ENCODE data around the gene SMIM24. TPM values are rescaled to one million over a fixed set of nuclear protein-coding genes. Genes with fewer than 3 reads are reported as not detected.

SMIM24 gene
- total and polyA plus RNA-seq, 2 experiments from 2014 or later = 5.0 to 21.5 TPM

DNA sequence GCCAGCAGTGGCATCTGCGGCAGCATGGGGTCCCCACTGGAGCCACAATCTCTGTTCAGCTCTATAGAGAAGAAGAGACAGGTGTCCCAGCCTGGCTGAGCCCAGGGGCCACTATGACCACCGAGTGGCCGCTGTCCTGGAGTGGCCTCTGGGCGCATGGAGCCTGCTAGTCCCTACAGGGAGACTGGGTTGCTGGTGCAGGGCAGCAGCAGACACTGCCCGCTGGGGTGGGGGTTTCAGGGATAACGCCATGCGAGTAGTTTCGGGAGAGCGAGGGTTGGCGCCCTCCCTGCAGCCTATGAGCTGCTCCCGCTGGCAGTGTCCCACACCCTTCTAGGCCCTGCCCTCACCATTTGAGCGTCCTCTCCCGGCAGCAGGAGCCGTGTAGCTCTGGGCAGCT, 47.8 kb upstream of the SMIM24 start (continued):
- TF ChIP-seq, protein P1, sequence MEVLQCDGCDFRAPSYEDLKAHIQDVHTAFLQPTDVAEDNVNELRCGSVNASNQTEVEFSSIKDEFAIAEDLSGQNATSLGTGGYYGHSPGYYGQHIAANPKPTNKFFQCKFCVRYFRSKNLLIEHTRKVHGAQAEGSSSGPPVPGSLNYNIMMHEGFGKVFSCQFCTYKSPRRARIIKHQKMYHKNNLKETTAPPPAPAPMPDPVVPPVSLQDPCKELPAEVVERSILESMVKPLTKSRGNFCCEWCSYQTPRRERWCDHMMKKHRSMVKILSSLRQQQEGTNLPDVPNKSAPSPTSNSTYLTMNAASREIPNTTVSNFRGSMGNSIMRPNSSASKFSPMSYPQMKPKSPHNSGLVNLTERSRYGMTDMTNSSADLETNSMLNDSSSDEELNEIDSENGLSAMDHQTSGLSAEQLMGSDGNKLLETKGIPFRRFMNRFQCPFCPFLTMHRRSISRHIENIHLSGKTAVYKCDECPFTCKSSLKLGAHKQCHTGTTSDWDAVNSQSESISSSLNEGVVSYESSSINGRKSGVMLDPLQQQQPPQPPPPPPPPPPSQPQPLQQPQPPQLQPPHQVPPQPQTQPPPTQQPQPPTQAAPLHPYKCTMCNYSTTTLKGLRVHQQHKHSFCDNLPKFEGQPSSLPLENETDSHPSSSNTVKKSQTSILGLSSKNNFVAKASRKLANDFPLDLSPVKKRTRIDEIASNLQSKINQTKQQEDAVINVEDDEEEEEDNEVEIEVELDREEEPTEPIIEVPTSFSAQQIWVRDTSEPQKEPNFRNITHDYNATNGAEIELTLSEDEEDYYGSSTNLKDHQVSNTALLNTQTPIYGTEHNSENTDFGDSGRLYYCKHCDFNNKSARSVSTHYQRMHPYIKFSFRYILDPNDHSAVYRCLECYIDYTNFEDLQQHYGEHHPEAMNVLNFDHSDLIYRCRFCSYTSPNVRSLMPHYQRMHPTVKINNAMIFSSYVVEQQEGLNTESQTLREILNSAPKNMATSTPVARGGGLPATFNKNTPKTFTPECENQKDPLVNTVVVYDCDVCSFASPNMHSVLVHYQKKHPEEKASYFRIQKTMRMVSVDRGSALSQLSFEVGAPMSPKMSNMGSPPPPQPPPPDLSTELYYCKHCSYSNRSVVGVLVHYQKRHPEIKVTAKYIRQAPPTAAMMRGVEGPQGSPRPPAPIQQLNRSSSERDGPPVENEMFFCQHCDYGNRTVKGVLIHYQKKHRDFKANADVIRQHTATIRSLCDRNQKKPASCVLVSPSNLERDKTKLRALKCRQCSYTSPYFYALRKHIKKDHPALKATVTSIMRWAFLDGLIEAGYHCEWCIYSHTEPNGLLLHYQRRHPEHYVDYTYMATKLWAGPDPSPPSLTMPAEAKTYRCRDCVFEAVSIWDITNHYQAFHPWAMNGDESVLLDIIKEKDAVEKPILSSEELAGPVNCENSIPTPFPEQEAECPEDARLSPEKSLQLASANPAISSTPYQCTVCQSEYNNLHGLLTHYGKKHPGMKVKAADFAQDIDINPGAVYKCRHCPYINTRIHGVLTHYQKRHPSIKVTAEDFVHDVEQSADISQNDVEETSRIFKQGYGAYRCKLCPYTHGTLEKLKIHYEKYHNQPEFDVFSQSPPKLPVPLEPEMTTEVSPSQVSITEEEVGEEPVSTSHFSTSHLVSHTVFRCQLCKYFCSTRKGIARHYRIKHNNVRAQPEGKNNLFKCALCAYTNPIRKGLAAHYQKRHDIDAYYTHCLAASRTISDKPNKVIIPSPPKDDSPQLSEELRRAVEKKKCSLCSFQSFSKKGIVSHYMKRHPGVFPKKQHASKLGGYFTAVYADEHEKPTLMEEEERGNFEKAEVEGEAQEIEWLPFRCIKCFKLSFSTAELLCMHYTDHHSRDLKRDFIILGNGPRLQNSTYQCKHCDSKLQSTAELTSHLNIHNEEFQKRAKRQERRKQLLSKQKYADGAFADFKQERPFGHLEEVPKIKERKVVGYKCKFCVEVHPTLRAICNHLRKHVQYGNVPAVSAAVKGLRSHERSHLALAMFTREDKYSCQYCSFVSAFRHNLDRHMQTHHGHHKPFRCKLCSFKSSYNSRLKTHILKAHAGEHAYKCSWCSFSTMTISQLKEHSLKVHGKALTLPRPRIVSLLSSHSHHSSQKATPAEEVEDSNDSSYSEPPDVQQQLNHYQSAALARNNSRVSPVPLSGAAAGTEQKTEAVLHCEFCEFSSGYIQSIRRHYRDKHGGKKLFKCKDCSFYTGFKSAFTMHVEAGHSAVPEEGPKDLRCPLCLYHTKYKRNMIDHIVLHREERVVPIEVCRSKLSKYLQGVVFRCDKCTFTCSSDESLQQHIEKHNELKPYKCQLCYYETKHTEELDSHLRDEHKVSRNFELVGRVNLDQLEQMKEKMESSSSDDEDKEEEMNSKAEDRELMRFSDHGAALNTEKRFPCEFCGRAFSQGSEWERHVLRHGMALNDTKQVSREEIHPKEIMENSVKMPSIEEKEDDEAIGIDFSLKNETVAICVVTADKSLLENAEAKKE (CRISPR knock-in tag; IDR thresholded peaks at IDR 0.05) = no peak
- no peak for TF ChIP-seq POLR2AphosphoS5 (IDR thresholded peaks at IDR 0.05; ENCODE audit: low read depth)
- no peak for TF ChIP-seq CREB1 (CRISPR knock-in tag; IDR thresholded peaks at IDR 0.05; ENCODE audit: low read depth)
- TF ChIP-seq EZH2phosphoT487 (IDR thresholded peaks at IDR 0.05; ENCODE audit: unreplicated experiment) = no peak
- TF ChIP-seq, protein P2, sequence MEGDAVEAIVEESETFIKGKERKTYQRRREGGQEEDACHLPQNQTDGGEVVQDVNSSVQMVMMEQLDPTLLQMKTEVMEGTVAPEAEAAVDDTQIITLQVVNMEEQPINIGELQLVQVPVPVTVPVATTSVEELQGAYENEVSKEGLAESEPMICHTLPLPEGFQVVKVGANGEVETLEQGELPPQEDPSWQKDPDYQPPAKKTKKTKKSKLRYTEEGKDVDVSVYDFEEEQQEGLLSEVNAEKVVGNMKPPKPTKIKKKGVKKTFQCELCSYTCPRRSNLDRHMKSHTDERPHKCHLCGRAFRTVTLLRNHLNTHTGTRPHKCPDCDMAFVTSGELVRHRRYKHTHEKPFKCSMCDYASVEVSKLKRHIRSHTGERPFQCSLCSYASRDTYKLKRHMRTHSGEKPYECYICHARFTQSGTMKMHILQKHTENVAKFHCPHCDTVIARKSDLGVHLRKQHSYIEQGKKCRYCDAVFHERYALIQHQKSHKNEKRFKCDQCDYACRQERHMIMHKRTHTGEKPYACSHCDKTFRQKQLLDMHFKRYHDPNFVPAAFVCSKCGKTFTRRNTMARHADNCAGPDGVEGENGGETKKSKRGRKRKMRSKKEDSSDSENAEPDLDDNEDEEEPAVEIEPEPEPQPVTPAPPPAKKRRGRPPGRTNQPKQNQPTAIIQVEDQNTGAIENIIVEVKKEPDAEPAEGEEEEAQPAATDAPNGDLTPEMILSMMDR (conservative IDR thresholded peaks at IDR 0.05; ENCODE audit: low read depth in 2 of 2) = no peak
- TF ChIP-seq JUNB (IDR thresholded peaks at IDR 0.05; ENCODE audit: unreplicated experiment) = no peak

DNA sequence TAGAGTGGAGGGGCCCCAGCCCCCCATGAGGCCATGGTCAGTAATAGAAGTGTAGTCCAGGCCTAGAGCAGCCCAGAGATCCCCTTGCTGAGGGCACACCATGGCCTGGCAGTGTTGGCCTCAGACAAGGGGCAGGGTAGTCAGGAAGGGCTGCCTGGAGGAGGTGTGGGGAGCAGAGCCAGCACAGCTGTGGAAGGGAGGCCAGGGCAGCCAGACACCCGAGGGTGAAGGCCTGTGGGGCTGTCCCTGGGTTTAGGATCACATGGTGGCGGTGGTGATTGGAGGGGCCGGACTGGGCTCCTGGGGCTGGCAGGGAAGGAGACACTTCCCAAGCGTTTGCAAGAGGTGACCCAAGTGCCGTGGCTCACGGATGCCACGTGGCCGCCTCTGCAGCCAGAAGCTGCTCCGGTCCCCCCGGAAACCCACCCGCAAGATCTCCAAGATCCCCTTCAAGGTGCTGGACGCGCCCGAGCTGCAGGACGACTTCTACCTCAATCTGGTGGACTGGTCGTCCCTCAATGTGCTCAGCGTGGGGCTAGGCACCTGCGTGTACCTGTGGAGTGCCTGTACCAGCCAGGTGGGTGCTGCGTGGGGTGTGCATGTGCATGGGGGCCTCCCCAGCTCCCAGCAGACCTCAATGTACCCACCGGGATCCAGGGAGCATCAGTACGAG, 47.0 kb upstream of the SMIM24 start:
- Mint-ChIP-seq H3K9me3 (no peaks in the 10 kb centered on the region), H3K4me1 (no peaks in the 10 kb centered on the region; the same call in 2 of the 3 replicates), H3K36me3 (ENCODE audit: low read depth) (peaks cover 10% of the 10 kb centered on the region), H3K27ac (no peak overlapping the region), H3K4me3 (no peak overlapping the region), H3K27me3 (ENCODE audit: insufficient read depth, low read depth, poor library complexity) (peaks cover 3% of the 10 kb centered on the region)
- Histone ChIP-seq H3K79me2 (replicated peaks; ENCODE audit: insufficient read depth) (no peaks in the 10 kb centered on the region), H3K27me3 (ENCODE audit: insufficient read depth) (no peaks in the 10 kb centered on the region), H3K4me1 (ENCODE audit: insufficient read depth) (no peaks in the 10 kb centered on the region), H3K4me2 (no peak overlapping the region), H4K20me1 (replicated peaks; ENCODE audit: insufficient read depth) (no peaks in the 10 kb centered on the region; the same call in 1 of the 2 replicates), H3K4me3 (no peak overlapping the region), H3K27ac (ENCODE audit: low read depth) (no peak overlapping the region), H2AFZ (no peak overlapping the region), H3K9me2 (ENCODE audit: insufficient read depth) (no peaks in the 10 kb centered on the region), H3K36me3 (ENCODE audit: insufficient read depth) (no peaks in the 10 kb centered on the region), H3F3A (replicated peaks; ENCODE audit: low read depth) (no peaks in the 10 kb centered on the region)
- ATAC-seq (no peak), DNase-seq (ENCODE audit: low spot score) (no peak)
- TF ChIP-seq EZH2phosphoT487 (IDR thresholded peaks at IDR 0.05; ENCODE audit: unreplicated experiment) (no peak), ZNF114 (CRISPR knock-in tag; IDR thresholded peaks at IDR 0.05) (no peak)
- TF ChIP-seq, protein P1 (CRISPR knock-in tag; IDR thresholded peaks at IDR 0.05) = no peak

Data from GM23338 (cell line).